ENCODE data around the gene NHLRC2. TPM values are rescaled to one million over a fixed set of nuclear protein-coding genes. Genes with fewer than 3 reads are reported as not detected.

The NHLRC2 gene
- total and polyA plus RNA-seq, 10 of the 15 experiments (the other 5 are each of a cell fraction or from before 2014, with no cell fraction given), result 1.9 to 31.3 (median 15.9) TPM

DNA sequence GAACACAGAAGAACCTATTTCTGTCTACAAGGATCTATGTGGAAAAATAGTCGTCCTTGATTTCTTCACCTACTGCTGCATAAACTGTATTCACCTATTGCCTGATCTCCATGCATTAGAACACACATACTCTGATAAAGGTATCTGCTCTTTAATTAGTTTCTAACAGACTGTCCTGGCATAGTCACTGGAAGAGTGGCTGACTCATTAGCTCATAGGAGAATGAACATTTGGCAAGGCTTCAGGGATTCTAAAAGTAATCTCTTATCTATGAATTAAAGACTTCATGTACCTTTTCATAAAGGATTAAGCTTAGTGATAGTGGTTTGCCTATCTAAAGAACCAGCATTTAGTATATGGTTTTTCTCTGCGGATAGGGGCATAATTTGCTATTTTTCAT is 4.1 kb downstream of the NHLRC2 start:
- Histone ChIP-seq H3K4me2 (ENCODE audit: control insufficient read depth, insufficient read depth) (peak overlapping the region; percentile 75; the same call in 1 of the 2 replicates), H3K9ac (ENCODE audit: control insufficient read depth, insufficient read depth, low read length) (no peak overlapping the region; the same call in 1 of the 2 replicates), H4K20me1 (ENCODE audit: control insufficient read depth, insufficient read depth) (no peaks in the 10 kb centered on the region), H3K9me3 (replicated peaks; ENCODE audit: control insufficient read depth, insufficient read depth, low read length) (peaks cover 10% of the 10 kb centered on the region), H3K79me2 (ENCODE audit: control insufficient read depth, insufficient read depth, low read length) (peaks cover 73% of the 10 kb centered on the region), H3K4me1 (ENCODE audit: control insufficient read depth, insufficient read depth, low read length) (peaks cover 11% of the 10 kb centered on the region), H3K27ac (ENCODE audit: control insufficient read depth, insufficient read depth) (peak overlapping the region; percentile 92), H3K27me3 (replicated peaks in 1 of 2; ENCODE audit: control insufficient read depth in 2 of 2, insufficient read depth in 2 of 2, low read length in 1 of 2) (no peaks in the 10 kb centered on the region), H2AFZ (ENCODE audit: control insufficient read depth, low read depth, low read length) (no peak overlapping the region), H3K36me3 (ENCODE audit: control insufficient read depth in 2 of 2, insufficient read depth in 2 of 2, low read length in 1 of 2) (peaks cover 0 to 23% of the 10 kb centered on the region in 2 experiments; a peak in 3 of 4 replicates), H3K4me3 (peak overlapping the region; percentile 46)
- in situ Hi-C loops (cut with MboI) (no loop called here), intact Hi-C loops (cut with micrococcal nuclease; ENCODE audit: unreplicated experiment) (loop anchor here (2.0 to 5.0 kb wide), 4 partner anchors 20 to 244 kb away; no protein-coding TSS in a partner anchor)
- no peak for FAIRE-seq
- ChIA-PET RAD21 (ENCODE audit: unreplicated experiment) (interaction anchor here (0.9 to 3.8 kb wide), 11 partner anchors 9 to 238 kb away, joined by 3 to 31 read pairs (median 4); no protein-coding TSS in a partner anchor), POLR2A (interaction anchor here (0.6 to 2.0 kb wide), 7 partner anchors 13 to 314 kb away, joined by 3 to 9 read pairs (median 4); no protein-coding TSS in a partner anchor), SMC1A (ENCODE audit: uncharacterized antibody, unreplicated experiment) (interaction anchor here (1.1 to 2.4 kb wide), 10 partner anchors 9 to 167 kb away, joined by 3 to 13 read pairs (median 6); no protein-coding TSS in a partner anchor), CTCF (interaction anchor here (1.0 to 2.2 kb wide), 8 partner anchors 9 to 245 kb away, joined by 3 to 6 read pairs (median 4); no protein-coding TSS in a partner anchor)
- WGBS (ENCODE audit: insufficient coverage, insufficient replicate concordance, low lambda C conversion rate, missing lambda C conversion rate), result 85% methylated on average over 2 of the region's 2 CpGs
- BruUV-seq (replicated peaks), result no TSS peak
- no peak for DNase-seq (ENCODE audit: low read depth, low spot score)
- ATAC-seq, result 0 out of 3 replicates have a peak, but pooled peaks have one; percentile 2
- no peak for TF ChIP-seq PAX5 (IDR thresholded peaks at IDR 0.05; ENCODE audit: borderline replicate concordance, low read depth, low read length)
- TF ChIP-seq, protein P1, sequence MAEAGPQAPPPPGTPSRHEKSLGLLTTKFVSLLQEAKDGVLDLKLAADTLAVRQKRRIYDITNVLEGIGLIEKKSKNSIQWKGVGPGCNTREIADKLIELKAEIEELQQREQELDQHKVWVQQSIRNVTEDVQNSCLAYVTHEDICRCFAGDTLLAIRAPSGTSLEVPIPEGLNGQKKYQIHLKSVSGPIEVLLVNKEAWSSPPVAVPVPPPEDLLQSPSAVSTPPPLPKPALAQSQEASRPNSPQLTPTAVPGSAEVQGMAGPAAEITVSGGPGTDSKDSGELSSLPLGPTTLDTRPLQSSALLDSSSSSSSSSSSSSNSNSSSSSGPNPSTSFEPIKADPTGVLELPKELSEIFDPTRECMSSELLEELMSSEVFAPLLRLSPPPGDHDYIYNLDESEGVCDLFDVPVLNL (IDR thresholded peaks at IDR 0.05; ENCODE audit: low read depth, low read length), result no peak
- no peak for TF ChIP-seq KDM1A (IDR thresholded peaks at IDR 0.05; ENCODE audit: borderline replicate concordance)
- TF ChIP-seq RBBP5 (conservative IDR thresholded peaks at IDR 0.05), result no peak
- TF ChIP-seq, protein P2, sequence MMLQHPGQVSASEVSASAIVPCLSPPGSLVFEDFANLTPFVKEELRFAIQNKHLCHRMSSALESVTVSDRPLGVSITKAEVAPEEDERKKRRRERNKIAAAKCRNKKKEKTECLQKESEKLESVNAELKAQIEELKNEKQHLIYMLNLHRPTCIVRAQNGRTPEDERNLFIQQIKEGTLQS (IDR thresholded peaks at IDR 0.05; ENCODE audit: borderline replicate concordance, extremely low read depth, low read depth, low read length), result no peak
- no peak for TF ChIP-seq NRF1 (conservative IDR thresholded peaks at IDR 0.05; ENCODE audit: low read depth, low read length)
- TF ChIP-seq CHD1 (IDR thresholded peaks at IDR 0.05; ENCODE audit: low read depth, low read length), result no peak
- TF ChIP-seq, protein P3, sequence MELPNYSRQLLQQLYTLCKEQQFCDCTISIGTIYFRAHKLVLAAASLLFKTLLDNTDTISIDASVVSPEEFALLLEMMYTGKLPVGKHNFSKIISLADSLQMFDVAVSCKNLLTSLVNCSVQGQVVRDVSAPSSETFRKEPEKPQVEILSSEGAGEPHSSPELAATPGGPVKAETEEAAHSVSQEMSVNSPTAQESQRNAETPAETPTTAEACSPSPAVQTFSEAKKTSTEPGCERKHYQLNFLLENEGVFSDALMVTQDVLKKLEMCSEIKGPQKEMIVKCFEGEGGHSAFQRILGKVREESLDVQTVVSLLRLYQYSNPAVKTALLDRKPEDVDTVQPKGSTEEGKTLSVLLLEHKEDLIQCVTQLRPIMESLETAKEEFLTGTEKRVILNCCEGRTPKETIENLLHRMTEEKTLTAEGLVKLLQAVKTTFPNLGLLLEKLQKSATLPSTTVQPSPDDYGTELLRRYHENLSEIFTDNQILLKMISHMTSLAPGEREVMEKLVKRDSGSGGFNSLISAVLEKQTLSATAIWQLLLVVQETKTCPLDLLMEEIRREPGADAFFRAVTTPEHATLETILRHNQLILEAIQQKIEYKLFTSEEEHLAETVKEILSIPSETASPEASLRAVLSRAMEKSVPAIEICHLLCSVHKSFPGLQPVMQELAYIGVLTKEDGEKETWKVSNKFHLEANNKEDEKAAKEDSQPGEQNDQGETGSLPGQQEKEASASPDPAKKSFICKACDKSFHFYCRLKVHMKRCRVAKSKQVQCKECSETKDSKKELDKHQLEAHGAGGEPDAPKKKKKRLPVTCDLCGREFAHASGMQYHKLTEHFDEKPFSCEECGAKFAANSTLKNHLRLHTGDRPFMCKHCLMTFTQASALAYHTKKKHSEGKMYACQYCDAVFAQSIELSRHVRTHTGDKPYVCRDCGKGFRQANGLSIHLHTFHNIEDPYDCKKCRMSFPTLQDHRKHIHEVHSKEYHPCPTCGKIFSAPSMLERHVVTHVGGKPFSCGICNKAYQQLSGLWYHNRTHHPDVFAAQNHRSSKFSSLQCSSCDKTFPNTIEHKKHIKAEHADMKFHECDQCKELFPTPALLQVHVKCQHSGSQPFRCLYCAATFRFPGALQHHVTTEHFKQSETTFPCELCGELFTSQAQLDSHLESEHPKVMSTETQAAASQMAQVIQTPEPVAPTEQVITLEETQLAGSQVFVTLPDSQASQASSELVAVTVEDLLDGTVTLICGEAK (IDR thresholded peaks at IDR 0.05; ENCODE audit: borderline replicate concordance), result no peak
